ENCODE results near the gene PEX14.

DNA sequence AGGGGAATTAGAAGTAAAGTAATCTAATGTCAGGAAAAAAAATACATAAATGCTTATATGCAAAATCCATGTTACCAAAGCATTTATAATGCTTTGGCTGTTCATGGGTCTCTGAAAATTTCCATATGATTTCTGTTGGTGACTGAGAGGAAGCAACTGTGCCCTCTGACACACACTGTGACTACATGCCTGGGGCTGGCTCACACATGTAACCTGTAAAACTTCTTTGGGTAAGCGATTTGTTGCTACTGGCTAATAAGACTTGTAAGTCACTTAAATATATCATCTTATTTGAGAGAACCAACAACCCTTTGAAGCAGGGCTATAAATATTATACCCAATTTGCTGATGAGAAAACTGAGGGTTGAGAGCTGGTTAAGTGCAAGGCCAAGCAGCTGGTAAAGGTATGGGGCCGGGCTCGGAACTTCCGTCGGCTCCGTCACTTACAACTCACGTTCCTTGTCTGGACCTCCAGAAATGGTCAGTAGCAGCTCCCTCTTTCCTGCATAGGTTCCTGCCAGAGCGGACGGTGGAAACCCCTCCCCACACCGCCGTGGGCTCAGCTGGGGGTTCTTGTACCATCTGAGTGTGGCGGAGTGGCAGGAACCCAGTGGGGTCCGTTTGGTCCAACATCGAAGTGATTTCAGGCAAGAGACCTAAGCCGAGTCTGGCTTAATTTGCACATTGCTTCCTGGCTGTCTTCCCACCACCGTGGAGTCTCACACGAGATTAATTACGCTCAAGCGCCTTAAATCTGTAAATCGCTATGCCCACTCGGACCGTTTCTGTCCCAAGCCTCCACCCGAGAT lies 3.1 kb upstream of the PEX14 start:
- no peak for TF ChIP-seq ZBTB21 (CRISPR knock-in tag; IDR thresholded peaks at IDR 0.05; ENCODE audit: borderline replicate concordance)
- TF ChIP-seq, protein P1, sequence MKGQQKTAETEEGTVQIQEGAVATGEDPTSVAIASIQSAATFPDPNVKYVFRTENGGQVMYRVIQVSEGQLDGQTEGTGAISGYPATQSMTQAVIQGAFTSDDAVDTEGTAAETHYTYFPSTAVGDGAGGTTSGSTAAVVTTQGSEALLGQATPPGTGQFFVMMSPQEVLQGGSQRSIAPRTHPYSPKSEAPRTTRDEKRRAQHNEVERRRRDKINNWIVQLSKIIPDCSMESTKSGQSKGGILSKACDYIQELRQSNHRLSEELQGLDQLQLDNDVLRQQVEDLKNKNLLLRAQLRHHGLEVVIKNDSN (CRISPR knock-in tag; IDR thresholded peaks at IDR 0.05): no peak
- TF ChIP-seq, protein P2, sequence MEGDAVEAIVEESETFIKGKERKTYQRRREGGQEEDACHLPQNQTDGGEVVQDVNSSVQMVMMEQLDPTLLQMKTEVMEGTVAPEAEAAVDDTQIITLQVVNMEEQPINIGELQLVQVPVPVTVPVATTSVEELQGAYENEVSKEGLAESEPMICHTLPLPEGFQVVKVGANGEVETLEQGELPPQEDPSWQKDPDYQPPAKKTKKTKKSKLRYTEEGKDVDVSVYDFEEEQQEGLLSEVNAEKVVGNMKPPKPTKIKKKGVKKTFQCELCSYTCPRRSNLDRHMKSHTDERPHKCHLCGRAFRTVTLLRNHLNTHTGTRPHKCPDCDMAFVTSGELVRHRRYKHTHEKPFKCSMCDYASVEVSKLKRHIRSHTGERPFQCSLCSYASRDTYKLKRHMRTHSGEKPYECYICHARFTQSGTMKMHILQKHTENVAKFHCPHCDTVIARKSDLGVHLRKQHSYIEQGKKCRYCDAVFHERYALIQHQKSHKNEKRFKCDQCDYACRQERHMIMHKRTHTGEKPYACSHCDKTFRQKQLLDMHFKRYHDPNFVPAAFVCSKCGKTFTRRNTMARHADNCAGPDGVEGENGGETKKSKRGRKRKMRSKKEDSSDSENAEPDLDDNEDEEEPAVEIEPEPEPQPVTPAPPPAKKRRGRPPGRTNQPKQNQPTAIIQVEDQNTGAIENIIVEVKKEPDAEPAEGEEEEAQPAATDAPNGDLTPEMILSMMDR (IDR thresholded peaks at IDR 0.05): no peak

All from WTC11 (cell line).